ELF-1 (cell line): Measurements from ENCODE around the gene KANSL1L.
A peak's percentile ranks its signal among the peaks of the same experiment; 100 is the strongest.
"Not testable (repeated sequence)": the region's sequence is repeated elsewhere in the genome, so short reads cannot be mapped to it uniquely, and the experiment has no call there.

Source experiments
- DNase-seq: peaks from one replicate; pipeline ENCODE4 v3.0.0-alpha.2; 2016; ENCODE audit warnings: low read depth, low spot score

KANSL1L gene

GRCh38 chr2:210171309-210172218, at the start of gene KANSL1L:
Gene KANSL1L (minus strand): TSS chr2:210171409. CDS start chr2:210154582, 16,827 bp downstream.
- DNase-seq, result peak; percentile 96

- DNase-seq, result no peak
Measured at GRCh38 chr2:210215120-210215519, 43.9 kb upstream of the KANSL1L start.

- no peak for DNase-seq
Measured at GRCh38 chr2:210210185-210210584, 39.0 kb upstream of the KANSL1L start.

GRCh38 chr2:210207929-210208328, 36.7 kb upstream of the KANSL1L start:
- DNase-seq, result no peak

GRCh38 chr2:210203558-210203957, 32.3 kb upstream of the KANSL1L start:
- no peak for DNase-seq

- no peak for DNase-seq
Measured at GRCh38 chr2:210203147-210203546, 31.9 kb upstream of the KANSL1L start.

- DNase-seq, result no peak
Measured at GRCh38 chr2:210199854-210200253, 28.6 kb upstream of the KANSL1L start.

- no peak for DNase-seq
Measured at GRCh38 chr2:210199186-210199765, 28.1 kb upstream of the KANSL1L start.

- no peak for DNase-seq
Measured at GRCh38 chr2:210198326-210198725, 27.1 kb upstream of the KANSL1L start.

- DNase-seq, result no peak
Measured at GRCh38 chr2:210197720-210198119, 26.5 kb upstream of the KANSL1L start.

- no peak for DNase-seq
Measured at GRCh38 chr2:210195101-210195852, 24.1 kb upstream of the KANSL1L start.

- no peak for DNase-seq
Measured at GRCh38 chr2:210190345-210190744, 19.1 kb upstream of the KANSL1L start.

- no peak for DNase-seq
Measured at GRCh38 chr2:210189452-210190138, 18.4 kb upstream of the KANSL1L start.

- DNase-seq, result no peak
Measured at GRCh38 chr2:210188755-210189154, 17.5 kb upstream of the KANSL1L start.

- no peak for DNase-seq
Measured at GRCh38 chr2:210188190-210188589, 17.0 kb upstream of the KANSL1L start.

- DNase-seq, result not testable (repeated sequence)
Measured at GRCh38 chr2:210183936-210184335, 12.7 kb upstream of the KANSL1L start.

GRCh38 chr2:210181606-210182088, 10.4 kb upstream of the KANSL1L start:
- DNase-seq, result peak; percentile 82

GRCh38 chr2:210181033-210181605, 9.9 kb upstream of the KANSL1L start:
- not testable (repeated sequence) for DNase-seq

- DNase-seq, result no peak
Measured at GRCh38 chr2:210180477-210180876, 9.3 kb upstream of the KANSL1L start.

GRCh38 chr2:210179351-210179990, 8.3 kb upstream of the KANSL1L start:
- no peak for DNase-seq

GRCh38 chr2:210177769-210178168, 6.6 kb upstream of the KANSL1L start:
- DNase-seq, result peak; percentile 71
